ENCODE data around the gene MRC2.

DNA sequence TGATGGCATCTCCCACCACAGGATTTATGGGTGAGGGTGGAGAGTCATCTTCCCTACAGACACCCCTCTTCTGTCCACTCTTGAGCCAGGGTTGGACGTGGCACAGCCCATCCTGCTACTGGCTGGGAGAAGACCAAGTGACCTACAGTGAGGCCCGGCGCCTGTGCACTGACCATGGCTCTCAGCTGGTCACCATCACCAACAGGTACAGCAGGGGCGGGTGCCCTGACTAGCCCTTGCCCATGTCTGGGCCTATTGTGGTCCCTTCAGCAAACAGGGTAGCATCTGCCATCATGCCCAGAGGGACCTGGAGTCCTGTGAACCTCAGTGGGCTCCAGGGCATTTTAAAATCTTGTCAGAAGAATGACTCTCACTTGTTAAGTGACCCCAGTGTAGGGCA is 48.2 kb downstream of the MRC2 start:
- no peak for TF ChIP-seq ZNF263 (CRISPR knock-in tag; IDR thresholded peaks at IDR 0.05)
- TF ChIP-seq ZNF160 (CRISPR knock-in tag; IDR thresholded peaks at IDR 0.05): no peak
- TF ChIP-seq, protein P1, sequence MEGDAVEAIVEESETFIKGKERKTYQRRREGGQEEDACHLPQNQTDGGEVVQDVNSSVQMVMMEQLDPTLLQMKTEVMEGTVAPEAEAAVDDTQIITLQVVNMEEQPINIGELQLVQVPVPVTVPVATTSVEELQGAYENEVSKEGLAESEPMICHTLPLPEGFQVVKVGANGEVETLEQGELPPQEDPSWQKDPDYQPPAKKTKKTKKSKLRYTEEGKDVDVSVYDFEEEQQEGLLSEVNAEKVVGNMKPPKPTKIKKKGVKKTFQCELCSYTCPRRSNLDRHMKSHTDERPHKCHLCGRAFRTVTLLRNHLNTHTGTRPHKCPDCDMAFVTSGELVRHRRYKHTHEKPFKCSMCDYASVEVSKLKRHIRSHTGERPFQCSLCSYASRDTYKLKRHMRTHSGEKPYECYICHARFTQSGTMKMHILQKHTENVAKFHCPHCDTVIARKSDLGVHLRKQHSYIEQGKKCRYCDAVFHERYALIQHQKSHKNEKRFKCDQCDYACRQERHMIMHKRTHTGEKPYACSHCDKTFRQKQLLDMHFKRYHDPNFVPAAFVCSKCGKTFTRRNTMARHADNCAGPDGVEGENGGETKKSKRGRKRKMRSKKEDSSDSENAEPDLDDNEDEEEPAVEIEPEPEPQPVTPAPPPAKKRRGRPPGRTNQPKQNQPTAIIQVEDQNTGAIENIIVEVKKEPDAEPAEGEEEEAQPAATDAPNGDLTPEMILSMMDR (CRISPR knock-in tag; IDR thresholded peaks at IDR 0.05): no peak
- TF ChIP-seq, protein P2, sequence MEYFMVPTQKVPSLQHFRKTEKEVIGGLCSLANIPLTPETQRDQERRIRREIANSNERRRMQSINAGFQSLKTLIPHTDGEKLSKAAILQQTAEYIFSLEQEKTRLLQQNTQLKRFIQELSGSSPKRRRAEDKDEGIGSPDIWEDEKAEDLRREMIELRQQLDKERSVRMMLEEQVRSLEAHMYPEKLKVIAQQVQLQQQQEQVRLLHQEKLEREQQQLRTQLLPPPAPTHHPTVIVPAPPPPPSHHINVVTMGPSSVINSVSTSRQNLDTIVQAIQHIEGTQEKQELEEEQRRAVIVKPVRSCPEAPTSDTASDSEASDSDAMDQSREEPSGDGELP (IDR thresholded peaks at IDR 0.05; ENCODE audit: borderline replicate concordance, low read depth): no peak

All from HepG2 (cell line).